HG02943 (cell line): ENCODE measurements around the gene CFAP57.

Source experiments
- ATAC-seq: cut with Tn5 transposase; IDR thresholded peaks from one replicate; pipeline ENCODE4 v1.9.1; 2021; ENCODE audit warnings: mild to moderate bottlenecking, low read depth, moderate library complexity; ENCODE audit not compliant: unreplicated experiment

Gene CFAP57

DNA sequence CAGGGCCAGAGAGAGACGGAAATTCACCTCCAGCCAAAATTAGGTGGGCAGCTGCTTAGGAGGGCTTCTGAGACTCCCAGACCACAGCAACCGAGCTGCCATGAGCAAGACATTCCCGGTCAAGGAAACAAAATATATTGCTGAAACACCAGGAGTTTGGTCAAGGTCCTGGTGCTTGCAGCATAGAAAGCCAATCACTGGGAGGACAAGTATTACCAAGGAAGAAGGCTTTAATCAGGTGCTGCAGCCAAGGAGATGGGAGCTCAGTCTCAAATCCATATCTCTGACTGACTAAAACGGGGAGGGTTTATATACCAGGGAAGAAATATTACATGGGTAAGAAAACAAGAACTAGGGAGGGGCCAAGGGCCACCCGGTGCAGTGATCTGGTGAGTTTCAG, 78.9 kb downstream of the CFAP57 start:
- no peak for ATAC-seq

DNA sequence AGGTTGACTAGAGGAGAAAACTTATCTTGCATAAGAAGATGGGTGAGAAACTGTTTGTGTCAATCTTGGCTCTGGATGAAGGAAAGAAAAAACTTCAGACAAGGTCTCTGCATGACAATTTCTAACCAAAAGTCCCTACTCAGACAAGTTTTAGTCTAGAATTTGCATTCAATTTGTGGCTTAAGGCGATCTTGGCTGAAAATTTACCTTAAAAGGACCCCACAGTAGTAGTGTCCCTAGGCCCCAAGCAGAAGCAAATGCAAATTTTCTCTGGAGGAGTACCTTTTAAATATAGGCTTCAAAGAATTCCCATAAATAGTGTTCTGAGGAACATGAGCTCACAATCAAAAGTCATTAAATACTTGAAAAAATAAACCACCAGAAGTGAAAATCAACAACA, 80.1 kb downstream of the CFAP57 start:
- ATAC-seq = no peak

DNA sequence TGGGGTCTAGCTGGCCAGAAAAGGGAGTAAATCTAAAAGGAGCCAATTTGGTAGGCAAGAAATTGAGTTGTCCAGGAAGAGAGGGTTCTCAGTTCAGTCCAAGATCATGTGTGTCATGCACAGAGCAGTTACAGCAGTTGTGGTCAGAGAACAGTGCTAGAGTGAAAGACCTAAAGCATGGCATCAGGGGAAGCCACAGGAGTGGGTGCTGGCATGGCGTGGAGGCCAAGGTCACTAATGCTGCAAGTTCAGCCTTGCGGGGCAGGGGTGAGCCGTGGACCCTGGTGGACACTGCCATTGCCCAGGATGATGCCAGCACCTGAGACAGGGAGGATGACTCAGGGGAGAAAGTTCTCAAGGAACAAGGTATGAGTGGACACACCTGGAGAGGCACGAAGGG, 81.0 kb downstream of the CFAP57 start:
- ATAC-seq = no peak

DNA sequence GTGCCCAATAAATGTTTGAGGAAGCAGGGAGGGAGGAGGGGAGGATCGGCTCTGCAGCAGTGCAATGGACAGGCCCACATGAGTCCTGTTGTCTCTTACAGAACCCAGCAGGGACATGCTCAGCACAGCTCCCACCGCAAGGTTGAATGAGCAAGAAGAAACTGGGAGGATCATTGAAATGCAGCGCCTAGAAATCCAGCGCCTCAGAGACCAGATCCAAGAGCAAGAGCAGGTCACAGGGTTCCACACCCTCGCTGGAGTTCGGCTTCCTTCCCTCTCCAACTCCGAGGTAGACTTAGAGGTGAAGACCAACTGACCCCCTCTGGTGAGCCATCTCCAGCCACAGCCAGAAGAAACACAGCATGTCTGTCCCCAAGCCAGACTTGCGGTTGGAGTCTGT, 81.7 kb downstream of the CFAP57 start:
- no peak for ATAC-seq

DNA sequence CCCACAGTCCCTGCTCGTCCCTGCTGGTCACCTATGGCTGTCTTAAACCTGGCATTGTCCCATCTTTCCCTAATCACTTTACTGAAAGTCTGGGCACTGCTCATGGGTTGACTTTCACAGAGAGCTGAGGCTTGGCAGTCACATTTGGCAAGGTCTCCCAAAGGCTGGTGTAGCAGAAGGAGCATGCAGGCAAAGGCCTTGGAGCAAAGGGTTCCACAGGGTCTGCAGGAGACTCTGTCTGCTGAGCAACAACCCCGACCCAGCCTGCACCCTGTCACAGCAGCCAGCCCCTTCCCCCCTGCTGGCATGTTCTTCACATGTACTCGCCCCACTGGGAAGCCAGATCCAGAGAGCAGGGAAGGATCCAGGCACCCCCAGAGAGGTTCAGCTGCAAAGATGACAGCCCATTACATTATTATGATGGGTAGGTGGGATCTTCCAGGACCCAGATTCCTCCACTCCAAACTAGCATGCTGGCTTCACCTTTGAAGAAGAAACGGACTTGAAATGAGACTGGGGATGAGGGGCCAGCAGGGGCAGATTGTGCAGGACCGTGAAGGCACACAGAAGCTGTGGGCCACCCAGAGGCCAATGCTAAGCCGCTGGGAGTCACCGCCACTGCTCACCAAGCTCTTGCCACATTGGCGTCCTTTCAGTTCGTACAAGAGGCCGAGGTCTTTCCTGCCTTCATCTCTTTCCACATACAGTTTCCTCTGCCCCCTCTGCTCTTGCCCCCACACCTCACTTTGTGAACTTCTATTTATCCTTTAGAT, 83.5 kb downstream of the CFAP57 start:
- ATAC-seq = no peak

DNA sequence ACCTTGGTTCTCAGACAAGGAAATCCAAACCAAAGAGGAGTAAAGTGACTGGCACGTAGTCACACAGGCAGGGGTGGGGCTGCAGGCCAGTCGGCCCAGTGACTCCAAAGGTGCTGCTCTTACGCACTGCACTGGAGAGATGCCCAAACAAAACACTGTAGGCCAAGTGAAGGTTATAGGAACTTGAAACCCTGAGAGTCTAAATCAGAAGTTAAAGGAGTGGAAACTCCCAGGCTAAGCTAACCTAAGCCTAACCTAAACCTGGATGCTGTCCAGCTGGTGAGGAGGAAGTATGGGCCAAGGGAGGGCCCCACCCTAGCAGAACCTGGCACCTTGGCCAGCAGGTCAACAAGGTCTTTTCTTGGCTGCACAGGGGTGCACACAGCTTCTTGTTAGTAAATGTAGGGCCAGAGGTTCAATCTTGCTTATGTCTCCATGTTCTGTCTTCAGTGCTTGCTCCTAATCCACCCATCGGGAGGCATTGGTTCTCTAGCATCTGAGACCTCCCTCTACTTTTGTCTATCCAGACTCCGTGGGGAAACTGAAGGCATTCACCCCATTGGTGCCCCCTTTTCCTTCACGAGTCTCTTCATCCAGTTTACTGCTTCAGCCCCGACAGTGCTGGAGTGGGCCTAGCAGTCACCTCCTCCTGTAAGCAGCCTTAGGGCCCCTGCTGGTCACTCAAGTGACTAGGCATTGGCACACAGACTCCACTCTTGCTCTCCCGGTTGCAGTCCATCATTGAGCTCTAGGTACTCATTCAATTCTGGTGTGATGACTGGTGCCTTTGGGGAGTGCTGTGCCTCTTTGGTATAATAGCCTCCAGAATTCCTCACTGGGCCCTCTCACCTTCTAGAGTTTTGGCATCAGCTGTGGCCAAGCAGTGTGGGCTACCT, 84.8 kb downstream of the CFAP57 start:
- no peak for ATAC-seq

DNA sequence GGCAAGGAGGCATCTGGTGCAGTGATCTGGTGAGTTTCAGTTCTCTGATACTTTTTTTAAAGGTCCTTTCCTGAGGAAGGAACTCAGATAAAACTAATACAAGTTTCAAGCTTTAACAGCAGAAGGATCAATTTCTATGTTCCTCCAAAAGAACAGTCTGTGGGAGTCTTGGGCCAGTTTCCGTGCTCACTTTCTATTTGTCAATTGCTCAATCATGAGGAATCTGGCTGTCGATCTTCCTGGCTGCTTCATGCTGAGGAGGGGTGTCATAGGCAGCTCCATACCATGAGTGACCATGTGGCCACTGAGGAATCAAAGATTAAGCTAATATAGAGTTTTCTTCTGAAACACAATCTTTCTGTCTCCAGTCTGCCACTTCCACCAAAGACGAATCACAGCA, 86.2 kb downstream of the CFAP57 start:
- ATAC-seq = no peak

DNA sequence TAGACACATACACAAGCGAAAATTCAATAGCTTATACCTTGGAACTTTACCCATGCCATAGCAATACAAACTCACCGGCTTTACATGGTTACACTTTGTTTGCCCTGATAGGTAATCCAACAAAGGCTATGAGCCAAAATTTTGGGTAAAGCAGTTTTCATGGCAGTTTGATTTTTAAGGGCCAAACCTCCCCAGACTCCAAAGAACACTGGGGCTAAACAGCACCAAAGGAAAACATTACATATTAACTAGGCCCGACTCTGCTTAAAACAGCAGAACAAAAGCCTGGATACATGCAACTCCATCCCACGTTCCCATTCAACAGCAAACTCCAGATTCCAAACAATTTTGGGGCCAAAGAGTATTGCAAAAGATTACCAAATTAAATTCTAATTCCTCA, 93.3 kb downstream of the CFAP57 start:
- ATAC-seq = no peak

DNA sequence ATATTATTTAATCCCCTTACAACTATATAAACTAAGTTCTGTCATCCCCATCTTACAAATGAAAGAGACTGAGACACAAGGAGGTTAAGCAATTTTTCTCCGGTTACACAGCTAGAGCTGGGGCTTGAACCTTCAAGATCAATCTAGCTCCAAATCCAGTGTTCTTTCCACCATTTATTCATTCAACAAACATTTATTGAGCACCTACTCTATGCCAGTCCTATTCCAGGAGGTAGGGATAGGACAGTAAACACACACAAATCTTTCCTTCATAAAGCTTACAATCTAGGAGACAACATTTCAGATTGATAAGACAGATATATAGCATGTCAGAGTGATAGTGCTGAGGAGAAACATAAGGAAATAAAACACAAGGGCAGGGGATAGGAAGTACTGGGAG, 94.8 kb downstream of the CFAP57 start:
- ATAC-seq = no peak

DNA sequence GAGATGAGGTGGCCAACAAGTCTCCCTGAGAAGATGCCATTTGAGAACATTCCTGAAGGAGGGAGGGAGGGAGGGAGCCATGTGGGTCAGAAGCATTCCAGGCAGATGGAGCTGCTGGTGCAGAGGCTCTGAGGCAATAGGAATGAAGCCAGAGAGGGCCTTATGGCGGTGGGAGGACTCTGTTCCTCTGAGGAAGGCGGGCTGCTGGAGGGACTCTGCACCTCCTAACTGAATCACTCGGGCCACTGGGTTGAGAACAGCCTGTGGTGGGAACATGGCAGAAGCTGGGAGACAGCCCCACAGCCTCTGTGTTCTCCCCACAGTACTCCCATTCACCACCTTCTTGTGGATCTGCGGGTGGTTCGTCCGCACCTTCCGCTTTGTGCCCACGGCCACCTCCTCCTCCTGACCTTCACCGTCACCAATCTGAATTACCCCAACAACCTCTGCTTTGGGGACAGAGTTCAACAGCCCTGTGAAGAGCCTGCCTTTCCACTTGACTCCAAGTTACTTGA, 95.2 kb downstream of the CFAP57 start:
- no peak for ATAC-seq

DNA sequence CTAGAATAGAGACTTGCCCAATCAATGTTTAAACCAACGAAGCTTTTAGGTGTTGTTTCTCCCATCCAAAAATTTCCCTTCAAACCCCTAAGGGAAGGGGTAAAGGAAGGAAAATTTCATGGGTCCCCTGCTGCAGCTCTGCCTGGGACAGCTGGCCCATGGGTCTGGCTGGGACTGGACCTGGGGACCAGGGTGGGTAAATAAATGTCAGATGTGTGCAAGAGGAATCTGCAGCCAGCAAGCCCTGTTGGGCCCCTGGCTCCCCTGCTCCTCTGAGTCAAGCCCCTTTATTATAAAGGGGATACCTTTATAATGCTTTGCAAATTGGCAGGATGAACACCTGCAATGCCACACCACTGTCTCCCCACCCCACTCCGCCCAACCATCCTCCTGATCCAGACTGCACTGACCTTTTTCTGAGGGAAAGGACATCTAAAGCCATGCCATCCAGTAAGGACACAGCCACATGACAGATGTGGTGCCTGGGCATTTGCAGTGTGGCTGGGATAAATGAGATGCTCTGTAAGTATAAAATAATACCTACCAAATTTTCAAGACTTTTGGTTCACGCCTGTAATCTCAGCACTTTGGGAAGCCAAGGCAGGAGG, 95.8 kb downstream of the CFAP57 start:
- ATAC-seq = no peak

DNA sequence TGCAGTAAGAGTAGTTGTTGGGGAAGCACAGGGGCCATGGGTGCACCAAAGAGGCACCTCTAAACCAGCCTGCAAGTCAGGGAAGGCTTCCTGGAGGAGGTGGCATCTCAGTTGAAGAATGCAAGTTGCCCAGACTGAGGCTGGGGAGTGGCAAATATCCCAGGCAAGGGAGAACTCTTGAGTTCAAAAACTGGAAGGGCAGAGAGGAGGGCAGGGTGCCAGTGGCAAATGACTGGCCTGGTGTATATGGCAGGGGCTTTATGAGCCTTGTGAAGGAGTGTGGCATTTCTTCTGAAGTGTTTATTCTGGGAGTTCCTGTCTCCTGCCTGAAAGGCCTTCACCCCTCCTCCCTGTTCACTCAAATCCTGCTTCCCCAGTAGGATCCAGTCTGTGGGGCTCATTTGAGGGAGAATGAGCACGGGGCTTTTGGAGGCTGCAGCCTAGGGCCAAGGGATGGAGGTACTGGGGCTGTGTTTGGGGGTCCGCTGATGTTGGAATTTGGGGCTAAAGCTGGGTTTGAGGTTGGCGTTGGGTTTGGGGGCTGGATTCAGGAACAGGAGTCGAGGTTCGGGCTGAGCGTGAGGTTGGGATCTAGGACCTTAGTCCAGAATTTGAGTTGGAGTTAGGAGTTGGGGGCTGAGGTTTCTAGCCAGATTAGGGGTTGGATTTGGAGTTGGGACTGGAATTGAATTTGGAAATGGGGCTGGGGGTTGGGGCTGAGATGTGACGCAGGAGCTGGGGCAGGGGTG, 97.7 kb downstream of the CFAP57 start, which contains the start of gene TMEM125:
Gene TMEM125, plus strand, starts transcription at position 357 of the 749 bp plus-strand sequence. CDS start 2,740 bp downstream, outside the sequence.
- no peak for ATAC-seq

DNA sequence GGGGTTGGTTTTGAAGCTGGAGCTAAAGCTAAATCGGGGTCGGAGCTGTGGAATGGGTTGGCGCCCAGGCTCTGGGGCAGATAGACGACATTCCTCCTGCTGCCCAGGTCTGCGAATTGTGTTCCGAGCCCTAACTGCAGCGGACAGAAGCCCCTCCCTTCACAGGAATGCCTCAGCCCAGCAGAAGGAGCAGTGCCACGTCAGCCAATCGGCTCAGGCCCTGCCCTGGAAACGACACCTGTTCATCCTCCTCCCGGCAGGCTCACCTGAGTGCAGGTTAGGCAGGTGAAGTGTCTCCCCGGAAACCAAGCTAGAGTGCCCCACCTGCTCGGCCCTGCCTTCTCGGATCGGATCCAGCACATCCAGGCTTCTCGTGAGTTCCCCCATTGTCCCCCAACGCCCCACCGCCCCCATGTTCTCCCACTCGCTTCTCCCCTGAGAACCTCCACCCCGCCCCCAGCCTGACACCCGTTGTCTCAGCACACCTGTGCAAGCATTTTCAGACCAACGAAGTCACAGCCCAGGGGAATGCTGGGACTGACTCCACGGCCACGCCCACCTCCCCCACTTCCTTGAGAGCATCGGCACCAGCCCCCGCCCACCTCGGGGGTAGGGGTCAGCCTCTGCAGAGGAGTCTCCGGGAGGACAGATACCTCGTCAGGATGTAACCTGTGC, 98.4 kb downstream of the CFAP57 start:
- no peak for ATAC-seq

DNA sequence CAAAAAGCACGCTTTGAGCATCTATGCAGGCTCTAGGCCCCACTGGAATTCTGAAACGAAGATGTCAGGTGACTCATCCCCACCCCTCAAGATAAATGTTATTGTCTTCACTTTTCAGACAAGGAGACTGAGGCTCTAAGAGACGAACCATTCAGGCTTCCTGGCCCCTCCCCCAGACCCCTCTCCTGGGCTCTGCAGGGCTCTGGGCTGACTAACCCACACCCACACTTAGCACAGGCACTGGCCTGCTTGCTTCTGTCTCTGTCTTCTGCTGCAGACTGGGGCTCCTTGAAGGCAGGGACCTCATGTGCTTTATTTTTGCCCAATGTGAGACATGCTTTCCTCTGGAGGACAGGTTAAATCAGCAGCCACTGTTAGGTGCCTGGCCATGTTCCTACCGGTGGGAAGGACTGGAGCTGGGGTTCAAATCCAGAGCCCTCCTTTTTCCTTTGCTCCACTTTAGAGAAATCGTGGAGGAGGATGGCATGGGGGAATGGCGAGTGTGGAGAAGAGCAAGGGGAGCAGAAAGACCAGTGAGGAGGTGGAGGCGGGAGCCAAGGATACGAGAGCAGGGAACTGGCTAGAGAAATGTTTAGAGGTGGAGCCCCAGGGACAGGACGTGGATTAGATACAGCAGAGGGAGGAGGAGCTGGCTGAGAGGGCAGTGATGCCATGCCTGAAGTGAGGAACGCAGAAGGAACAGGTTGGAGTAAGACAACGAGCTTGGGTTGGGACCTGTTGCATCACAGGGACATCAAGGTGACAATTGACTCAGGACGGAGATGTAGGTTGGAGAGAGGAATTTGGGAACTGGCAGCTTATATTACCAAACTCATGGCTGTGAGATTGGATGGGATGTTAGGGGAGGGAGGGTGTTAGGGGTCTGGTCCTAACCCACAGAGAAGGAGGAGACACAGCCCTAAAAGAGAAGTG, 99.3 kb downstream of the CFAP57 start:
- no peak for ATAC-seq

DNA sequence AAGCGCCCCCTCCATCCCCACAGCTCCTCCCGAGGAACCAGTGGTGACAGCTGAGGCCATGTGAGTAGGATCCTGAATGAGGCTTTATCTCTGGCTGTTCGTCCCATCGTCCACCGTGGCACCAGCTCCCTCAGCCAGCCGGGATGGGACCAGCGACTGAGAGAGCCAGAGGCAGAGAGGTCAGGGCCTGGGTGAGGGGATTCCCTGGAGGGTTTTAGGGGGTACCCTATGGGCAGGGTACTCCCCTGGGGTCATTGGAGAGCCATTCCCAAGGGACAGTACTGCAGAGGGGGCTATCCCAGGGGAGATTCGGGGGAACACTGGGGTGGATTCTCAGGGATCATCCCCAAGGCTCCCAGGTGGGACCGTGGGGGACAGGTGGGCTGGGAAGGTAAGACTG, 100.0 kb downstream of the CFAP57 start:
- ATAC-seq = no peak

DNA sequence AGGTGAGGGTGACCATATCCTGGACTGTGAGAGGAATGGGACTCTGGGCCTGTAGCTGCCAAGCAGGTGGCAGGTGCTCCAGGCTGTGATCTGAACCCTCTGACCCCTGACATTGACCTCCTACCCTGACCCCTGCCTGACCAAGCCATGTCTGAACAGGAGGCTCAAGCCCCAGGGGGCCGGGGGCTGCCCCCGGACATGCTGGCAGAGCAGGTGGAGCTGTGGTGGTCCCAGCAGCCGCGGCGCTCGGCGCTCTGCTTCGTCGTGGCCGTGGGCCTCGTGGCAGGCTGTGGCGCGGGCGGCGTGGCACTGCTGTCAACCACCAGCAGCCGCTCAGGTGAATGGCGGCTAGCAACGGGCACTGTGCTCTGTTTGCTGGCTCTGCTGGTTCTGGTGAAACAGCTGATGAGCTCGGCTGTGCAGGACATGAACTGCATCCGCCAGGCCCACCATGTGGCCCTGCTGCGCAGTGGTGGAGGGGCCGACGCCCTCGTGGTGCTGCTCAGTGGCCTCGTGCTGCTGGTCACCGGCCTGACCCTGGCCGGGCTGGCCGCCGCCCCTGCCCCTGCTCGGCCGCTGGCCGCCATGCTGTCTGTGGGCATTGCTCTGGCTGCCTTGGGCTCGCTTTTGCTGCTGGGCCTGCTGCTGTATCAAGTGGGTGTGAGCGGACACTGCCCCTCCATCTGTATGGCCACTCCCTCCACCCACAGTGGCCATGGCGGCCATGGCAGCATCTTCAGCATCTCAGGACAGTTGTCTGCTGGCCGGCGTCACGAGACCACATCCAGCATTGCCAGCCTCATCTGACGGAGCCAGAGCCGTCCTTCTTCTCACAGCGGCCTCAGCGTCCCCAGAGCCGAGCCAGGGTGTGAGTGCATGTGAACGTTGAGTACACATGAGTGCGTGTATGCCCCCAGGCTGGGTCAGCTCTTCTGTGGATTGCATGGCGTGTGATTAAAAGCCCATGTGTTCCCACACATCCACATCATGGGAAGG, 100.7 kb downstream of the CFAP57 start:
- ATAC-seq = no peak

DNA sequence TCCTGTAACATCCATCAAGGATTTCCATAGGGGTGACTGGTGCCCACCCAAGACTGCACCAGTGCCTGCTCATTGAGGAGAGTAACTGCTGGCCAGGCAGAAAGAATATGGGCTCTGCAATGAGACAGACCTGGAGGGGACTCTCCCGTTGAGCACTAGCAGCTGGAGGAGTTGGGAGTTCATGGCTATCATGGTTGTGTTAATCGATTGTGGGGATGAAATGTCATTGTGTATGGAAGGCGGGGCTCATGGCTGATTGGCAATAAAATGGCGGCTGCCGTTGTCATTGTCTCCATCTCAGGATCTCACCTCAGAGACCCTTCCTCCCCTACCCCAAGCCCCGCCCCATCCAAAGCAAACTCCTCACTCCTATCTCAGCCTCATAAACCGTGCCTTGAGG, 101.6 kb downstream of the CFAP57 start:
- no peak for ATAC-seq
